Loucy (cell line): ENCODE data around the gene ACAD11.

Experiments used
- H2AFZ ChIP-seq: fragments of 200-600 bp; sonication (generic); 2 replicates; pipeline ENCODE4 v1.6.0; 2016; ENCODE audit warnings: antibody characterized with exemption, mild to moderate bottlenecking, low read length, moderate library complexity
- H3F3A ChIP-seq: fragments of 200-600 bp; 2 replicates; pipeline ENCODE4 v1.6.0; 2016; ENCODE audit warnings: antibody characterized with exemption, low read depth, mild to moderate bottlenecking
- H3K27me3 ChIP-seq: fragments of 200-600 bp; sonication (generic); 2 replicates; pipeline ENCODE4 v1.6.1; 2014; ENCODE audit warnings: low read length, mild to moderate bottlenecking; ENCODE audit not compliant: insufficient read depth, poor library complexity, severe bottlenecking
- H3K36me3 ChIP-seq: fragments of 200-600 bp; sonication (generic); 2 replicates; pipeline ENCODE4 v1.6.1; 2016; ENCODE audit warnings: low read length; ENCODE audit not compliant: insufficient read depth
- H3K4me1 ChIP-seq: fragments of 200-600 bp; sonication (generic); 2 replicates; pipeline ENCODE4 v1.5.1; 2014; ENCODE audit warnings: low read length, mild to moderate bottlenecking; ENCODE audit not compliant: insufficient read depth, poor library complexity, severe bottlenecking
- H3K4me2 ChIP-seq: fragments of 200-600 bp; sonication (generic); 2 replicates; pipeline ENCODE4 v1.6.0; 2014; ENCODE audit warnings: antibody characterized with exemption, low read length, low read depth, mild to moderate bottlenecking; ENCODE audit not compliant: poor library complexity, severe bottlenecking
- H3K4me3 ChIP-seq: fragments of 200-600 bp; sonication (generic); 2 replicates; pipeline ENCODE4 v1.5.1; 2014; ENCODE audit warnings: low read length, mild to moderate bottlenecking, mixed read lengths; ENCODE audit not compliant: poor library complexity, severe bottlenecking
- H3K79me2 ChIP-seq: fragments of 200-600 bp; sonication (generic); 2 replicates; pipeline ENCODE4 v1.6.1; 2014; ENCODE audit warnings: low read length; ENCODE audit not compliant: insufficient read depth
- H3K9ac ChIP-seq: fragments of 200-600 bp; sonication (generic); 2 replicates; pipeline ENCODE4 v1.6.0; 2014; ENCODE audit warnings: mild to moderate bottlenecking, low read depth, low read length, moderate library complexity; ENCODE audit not compliant: poor library complexity, severe bottlenecking
- H3K9me2 ChIP-seq: fragments of 200-600 bp; sonication (generic); replicated peaks from 2 replicates; pipeline ENCODE4 v1.6.1; 2016; ENCODE audit warnings: low read depth, low read length, mixed read lengths
- H3K9me3 ChIP-seq: fragments of 200-600 bp; sonication (generic); 2 replicates; pipeline ENCODE4 v1.6.1; 2014; ENCODE audit warnings: mild to moderate bottlenecking, antibody characterized with exemption, low read length, low read depth; ENCODE audit not compliant: insufficient read depth
- H4K20me1 ChIP-seq: fragments of 200-600 bp; sonication (generic); 2 replicates; pipeline ENCODE4 v1.6.0; 2014; ENCODE audit warnings: antibody characterized with exemption, low read length, mild to moderate bottlenecking; ENCODE audit not compliant: insufficient read depth, poor library complexity, severe bottlenecking
- CTCF ChIP-seq: fragments of 200-600 bp; sonication (generic); conservative IDR thresholded peaks from 2 replicates; pipeline ENCODE4 v1.5.1; 2014; ENCODE audit warnings: mild to moderate bottlenecking, antibody characterized with exemption, low read length
- EZH2phosphoT487 ChIP-seq: fragments of 200-600 bp; IDR thresholded peaks from 2 replicates; pipeline ENCODE4 v1.6.1; 2018; ENCODE audit warnings: antibody characterized with exemption, mild to moderate bottlenecking, moderate library complexity, borderline replicate concordance

Gene ACAD11

GRCh38 chr3:132635052-132635451 lies 24.6 kb downstream of the ACAD11 start:
- H3K4me2 ChIP-seq: no peak overlapping the region
- H2AFZ ChIP-seq: no peak overlapping the region
- no peaks in the 10 kb centered on the region for H3K9me3 ChIP-seq
- no peaks in the 10 kb centered on the region for H3K9me2 ChIP-seq
- no peaks in the 10 kb centered on the region for H4K20me1 ChIP-seq
- H3K27me3 ChIP-seq: no peaks in the 10 kb centered on the region
- peaks cover 2% of the 10 kb centered on the region for H3K4me1 ChIP-seq
- no peak overlapping the region for H3K4me3 ChIP-seq
- TF ChIP-seq CTCF: no peak
- TF ChIP-seq EZH2phosphoT487: no peak
- H3K79me2 ChIP-seq: no peaks in the 10 kb centered on the region
- no peak overlapping the region for H3K9ac ChIP-seq
- H3K36me3 ChIP-seq: peaks cover 18% of the 10 kb centered on the region; the same call in 1 of the 2 replicates
- no peaks in the 10 kb centered on the region for H3F3A ChIP-seq

- Histone ChIP-seq H3K9ac (no peak overlapping the region), H3K9me3 (no peaks in the 10 kb centered on the region), H2AFZ (no peak overlapping the region), H3K27me3 (no peaks in the 10 kb centered on the region), H3K4me2 (no peak overlapping the region), H3K79me2 (no peaks in the 10 kb centered on the region), H3F3A (no peaks in the 10 kb centered on the region), H3K36me3 (peaks cover 22% of the 10 kb centered on the region; the same call in 1 of the 2 replicates), H3K4me1 (peaks cover 5% of the 10 kb centered on the region), H4K20me1 (no peaks in the 10 kb centered on the region), H3K4me3 (no peak overlapping the region), H3K9me2 (no peaks in the 10 kb centered on the region)
- TF ChIP-seq CTCF (no peak), EZH2phosphoT487 (no peak)
Observed at GRCh38 chr3:132630612-132631011, 29.0 kb downstream of the ACAD11 start.

GRCh38 chr3:132629928-132630327 lies 29.7 kb downstream of the ACAD11 start:
- H3K4me2 ChIP-seq: no peak overlapping the region
- peaks cover 5% of the 10 kb centered on the region for H3K4me1 ChIP-seq

More at GRCh38 chr3:132629928-132630327, 29.7 kb downstream of the ACAD11 start:
- Histone ChIP-seq H3K79me2 (no peaks in the 10 kb centered on the region), H2AFZ (no peak overlapping the region), H3K9me3 (no peaks in the 10 kb centered on the region), H4K20me1 (no peaks in the 10 kb centered on the region), H3K36me3 (peaks cover 22% of the 10 kb centered on the region; the same call in 1 of the 2 replicates), H3K9me2 (no peaks in the 10 kb centered on the region), H3K27me3 (no peaks in the 10 kb centered on the region), H3F3A (no peaks in the 10 kb centered on the region), H3K4me3 (no peak overlapping the region), H3K9ac (no peak overlapping the region)
- no peak for TF ChIP-seq CTCF
- no peak for TF ChIP-seq EZH2phosphoT487
